NT2/D1 (cell line): Measurements from ENCODE around the gene CNPY4.

Source experiments
- YY1 ChIP-seq: IDR thresholded peaks from 2 replicates; pipeline ENCODE4 v1.6.1; 2011; ENCODE audit not compliant: insufficient read length, insufficient read depth
- ZNF274 ChIP-seq: IDR thresholded peaks from 2 replicates; pipeline ENCODE4 v1.6.1; 2011; ENCODE audit warnings: mild to moderate bottlenecking, low read depth, low read length

DNA sequence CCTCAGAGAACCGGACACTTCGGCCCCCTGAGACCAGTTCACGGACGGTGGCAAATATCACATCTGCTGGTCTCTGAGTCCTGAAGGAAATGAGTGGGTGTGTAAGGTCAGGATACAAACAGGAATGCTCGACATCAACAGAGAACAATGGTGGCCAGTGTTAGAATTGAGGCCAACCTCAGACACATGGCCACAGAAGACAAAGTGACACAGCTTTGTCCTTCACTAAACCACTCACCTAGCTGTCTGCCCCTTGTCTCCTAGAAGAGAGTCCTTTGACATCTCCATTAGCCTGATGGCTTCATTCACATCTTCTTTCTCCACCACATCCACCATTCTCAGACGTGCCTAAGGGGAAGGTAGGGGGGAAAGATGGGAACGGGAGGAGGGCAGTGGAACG is 26.4 kb upstream of the CNPY4 start:
- TF ChIP-seq ZNF274 (no peak), YY1 (no peak)
